HEK293T (cell line): Measurements from ENCODE around the gene MPPED1.

ENCODE experiments used
- CTCF ChIA-PET: fragments of 350-600 bp; formaldehyde crosslinking; extraction: SDS; loops from one replicate; lab custom pipeline; 2021; ENCODE audit warnings: antibody characterized with exemption, inconsistent platforms; lab: Yijun Ruan, JAX
- POLR2A ChIA-PET: fragments of 350-600 bp; formaldehyde crosslinking; extraction: SDS; loops from one replicate; lab custom pipeline; 2020; ENCODE audit warnings: antibody characterized with exemption, inconsistent platforms; lab: Yijun Ruan, JAX
- DNase-seq: peaks from one replicate; pipeline ENCODE4 v3.0.0; 2012; ENCODE audit warnings: mixed read lengths; ENCODE audit errors: extremely low spot score
- ARNT ChIP-seq: fragments of 450-650 bp; IDR thresholded peaks from 2 replicates; pipeline ENCODE4 v1.6.1; 2017; ENCODE audit warnings: mild to moderate bottlenecking
- BHLHE40 ChIP-seq: fragments of 450-650 bp; IDR thresholded peaks from 2 replicates; pipeline ENCODE4 v1.6.1; 2016; ENCODE audit warnings: mild to moderate bottlenecking, moderate library complexity, borderline replicate concordance
- CTBP1 ChIP-seq: fragments of 450-650 bp; IDR thresholded peaks from 2 replicates; pipeline ENCODE4 v1.6.1; 2016; ENCODE audit warnings: borderline replicate concordance
- ELF4 ChIP-seq: fragments of 450-650 bp; IDR thresholded peaks from 2 replicates; pipeline ENCODE4 v1.6.1; 2017; ENCODE audit warnings: antibody characterized with exemption
- FOXA1 ChIP-seq: fragments of 450-650 bp; IDR thresholded peaks from 2 replicates; pipeline ENCODE4 v1.6.1; 2016; ENCODE audit warnings: mild to moderate bottlenecking
- FOXK2 ChIP-seq: fragments of 450-650 bp; IDR thresholded peaks from 2 replicates; pipeline ENCODE4 v1.6.1; 2016; ENCODE audit warnings: mild to moderate bottlenecking
- FOXM1 ChIP-seq: fragments of 450-650 bp; IDR thresholded peaks from 2 replicates; pipeline ENCODE4 v1.6.1; 2017; ENCODE audit warnings: mild to moderate bottlenecking, borderline replicate concordance
- HDGF ChIP-seq: fragments of 450-650 bp; IDR thresholded peaks from 2 replicates; pipeline ENCODE4 v1.6.1; 2017; ENCODE audit warnings: antibody characterized with exemption, borderline replicate concordance
- L3MBTL2 ChIP-seq: fragments of 450-650 bp; conservative IDR thresholded peaks from 2 replicates; pipeline ENCODE4 v1.6.1; 2016; ENCODE audit warnings: mild to moderate bottlenecking
- LEF1 ChIP-seq: fragments of 450-650 bp; IDR thresholded peaks from 2 replicates; pipeline ENCODE4 v1.6.1; 2017; ENCODE audit warnings: mild to moderate bottlenecking, borderline replicate concordance
- NFRKB ChIP-seq: fragments of 450-650 bp; IDR thresholded peaks from 2 replicates; pipeline ENCODE4 v1.6.1; 2016; ENCODE audit warnings: mild to moderate bottlenecking, moderate library complexity
- PKNOX1 ChIP-seq: fragments of 450-650 bp; IDR thresholded peaks from 2 replicates; pipeline ENCODE4 v1.6.1; 2016
- SP1 ChIP-seq: fragments of 450-650 bp; IDR thresholded peaks from 2 replicates; pipeline ENCODE4 v1.6.1; 2017
- SUZ12 ChIP-seq: fragments of 450-650 bp; IDR thresholded peaks from 2 replicates; pipeline ENCODE4 v1.6.1; 2016; ENCODE audit warnings: mild to moderate bottlenecking
- TARDBP ChIP-seq: fragments of 450-650 bp; IDR thresholded peaks from 2 replicates; pipeline ENCODE4 v1.6.1; 2016
- ZNF384 ChIP-seq: fragments of 450-650 bp; IDR thresholded peaks from 2 replicates; pipeline ENCODE4 v1.6.1; 2016

Gene MPPED1

GRCh38 chr22:43508489-43508888 lies 96.7 kb downstream of the MPPED1 start:
- DNase-seq = no peak
- ChIA-PET POLR2A (no interaction called here), CTCF (no interaction called here)
- TF ChIP-seq L3MBTL2 (no peak), FOXK2 (no peak), ELF4 (no peak), HDGF (no peak), TARDBP (no peak), SUZ12 (no peak), FOXM1 (no peak), ZNF384 (no peak), BHLHE40 (no peak), CTBP1 (no peak), LEF1 (no peak), FOXA1 (no peak), SP1 (no peak), ARNT (no peak), PKNOX1 (no peak)

- POLR2A ChIA-PET = no interaction called here
- CTCF ChIA-PET = interaction anchor here (0.6 kb wide), 1 partner anchor 133 kb away, joined by 3 read pairs; no protein-coding TSS in a partner anchor
- TF ChIP-seq ELF4 (no peak), TARDBP (no peak), SP1 (no peak), BHLHE40 (no peak)
- DNase-seq = no peak
Observed at GRCh38 chr22:43509337-43509736, 97.5 kb downstream of the MPPED1 start.

GRCh38 chr22:43510281-43511070 lies 98.7 kb downstream of the MPPED1 start:
- POLR2A ChIA-PET = no interaction called here
- DNase-seq = no peak
- CTCF ChIA-PET = no interaction called here
- TF ChIP-seq SP1 (no peak), FOXA1 (no peak), ARNT (no peak), ELF4 (no peak), HDGF (no peak), SUZ12 (no peak), LEF1 (no peak), FOXK2 (no peak), TARDBP (no peak), NFRKB (no peak), BHLHE40 (no peak), FOXM1 (no peak), CTBP1 (no peak), L3MBTL2 (no peak)

GRCh38 chr22:43511276-43511910 lies 99.6 kb downstream of the MPPED1 start:
- TF ChIP-seq SUZ12 = no peak
- TF ChIP-seq SP1 = no peak
- TF ChIP-seq NFRKB = no peak
- TF ChIP-seq ARNT = no peak
- TF ChIP-seq CTBP1 = no peak
- TF ChIP-seq PKNOX1 = no peak
- no peak for TF ChIP-seq FOXA1
- no peak for TF ChIP-seq ELF4
- no peak for TF ChIP-seq L3MBTL2
- TF ChIP-seq BHLHE40 = no peak
- no peak for TF ChIP-seq HDGF
- TF ChIP-seq FOXM1 = no peak
- TF ChIP-seq TARDBP = no peak
- no peak for TF ChIP-seq FOXK2
- TF ChIP-seq ZNF384 = no peak
- no peak for TF ChIP-seq LEF1
- ChIA-PET CTCF (no interaction called here), POLR2A (no interaction called here)
- no peak for DNase-seq

- DNase-seq = no peak
- POLR2A ChIA-PET = no interaction called here
- CTCF ChIA-PET = no interaction called here
- no peak for TF ChIP-seq TARDBP
- TF ChIP-seq LEF1 = no peak
- TF ChIP-seq SP1 = no peak
- TF ChIP-seq SUZ12 = no peak
- no peak for TF ChIP-seq FOXM1
- TF ChIP-seq CTBP1 = no peak
- TF ChIP-seq ARNT = no peak
- no peak for TF ChIP-seq FOXA1
- TF ChIP-seq L3MBTL2 = no peak
- TF ChIP-seq NFRKB = no peak
- TF ChIP-seq ELF4 = no peak
- TF ChIP-seq FOXK2 = no peak
Observed at GRCh38 chr22:43512279-43512678, 100.5 kb downstream of the MPPED1 start.

GRCh38 chr22:43514476-43515157 lies 102.8 kb downstream of the MPPED1 start:
- TF ChIP-seq HDGF = no peak
- no peak for TF ChIP-seq BHLHE40
- TF ChIP-seq L3MBTL2 = no peak
- no peak for TF ChIP-seq SP1
- no peak for TF ChIP-seq FOXK2
- TF ChIP-seq TARDBP = no peak
- no peak for TF ChIP-seq NFRKB
- no peak for TF ChIP-seq FOXA1
- no peak for TF ChIP-seq LEF1
- TF ChIP-seq CTBP1 = no peak
- no peak for TF ChIP-seq ARNT
- no peak for TF ChIP-seq FOXM1
- TF ChIP-seq ZNF384 = no peak
- TF ChIP-seq PKNOX1 = no peak
- TF ChIP-seq SUZ12 = no peak
- TF ChIP-seq ELF4 = no peak
- no peak for DNase-seq
- ChIA-PET POLR2A (no interaction called here), CTCF (no interaction called here)
